ENCODE measurements around the gene SLC17A9.
A peak's percentile ranks its signal among the peaks of the same experiment; 100 is the strongest.
"Not testable (repeated sequence)": the region's sequence is repeated elsewhere in the genome, so short reads cannot be mapped to it uniquely, and the experiment has no call there.

SLC17A9 gene

GRCh38 chr20:62958388-62959100 is 6.0 kb downstream of the SLC17A9 start:
- TF ChIP-seq CTCF (IDR thresholded peaks at IDR 0.05; ENCODE audit: insufficient read depth, low read depth, low read length, missing control alignments): no peak
- no peak for DNase-seq (ENCODE audit: low read depth)
- no peak overlapping the region for H3K4me3 ChIP-seq (ENCODE audit: low read length)

GRCh38 chr20:62959101-62959971 is 6.8 kb downstream of the SLC17A9 start:
- DNase-seq (ENCODE audit: low read depth): no peak
- TF ChIP-seq CTCF (IDR thresholded peaks at IDR 0.05; ENCODE audit: insufficient read depth, low read depth, low read length, missing control alignments): no peak
- no peak overlapping the region for H3K4me3 ChIP-seq (ENCODE audit: low read length)

- DNase-seq (ENCODE audit: low read depth): no peak
- H3K4me3 ChIP-seq (ENCODE audit: low read length): no peak overlapping the region
- TF ChIP-seq CTCF (IDR thresholded peaks at IDR 0.05; ENCODE audit: insufficient read depth, low read depth, low read length, missing control alignments): no peak
Measured at GRCh38 chr20:62959998-62960436, 7.5 kb downstream of the SLC17A9 start.

GRCh38 chr20:62960446-62961309 is 8.2 kb downstream of the SLC17A9 start:
- not testable (repeated sequence) for H3K4me3 ChIP-seq (ENCODE audit: low read length); DNase-seq (ENCODE audit: low read depth)

- no peak for TF ChIP-seq CTCF (IDR thresholded peaks at IDR 0.05; ENCODE audit: insufficient read depth, low read depth, low read length, missing control alignments)
- H3K4me3 ChIP-seq (ENCODE audit: low read length): no peak overlapping the region
- peak; percentile 62 for DNase-seq (ENCODE audit: low read depth)
Measured at GRCh38 chr20:62961310-62961783, 8.8 kb downstream of the SLC17A9 start.

GRCh38 chr20:62961799-62962198 is 9.3 kb downstream of the SLC17A9 start:
- no peak for TF ChIP-seq CTCF (IDR thresholded peaks at IDR 0.05; ENCODE audit: insufficient read depth, low read depth, low read length, missing control alignments)
- DNase-seq (ENCODE audit: low read depth): no peak
- H3K4me3 ChIP-seq (ENCODE audit: low read length): no peak overlapping the region
